ENCODE measurements around the gene AUTS2. TPM values are rescaled to one million over a fixed set of nuclear protein-coding genes. Genes with fewer than 3 reads are reported as not detected.

AUTS2 gene
- polyA plus RNA-seq, 1 donor (not counting 4 experiments of a cell fraction or from before 2014, with no cell fraction given): 4.7 TPM

DNA sequence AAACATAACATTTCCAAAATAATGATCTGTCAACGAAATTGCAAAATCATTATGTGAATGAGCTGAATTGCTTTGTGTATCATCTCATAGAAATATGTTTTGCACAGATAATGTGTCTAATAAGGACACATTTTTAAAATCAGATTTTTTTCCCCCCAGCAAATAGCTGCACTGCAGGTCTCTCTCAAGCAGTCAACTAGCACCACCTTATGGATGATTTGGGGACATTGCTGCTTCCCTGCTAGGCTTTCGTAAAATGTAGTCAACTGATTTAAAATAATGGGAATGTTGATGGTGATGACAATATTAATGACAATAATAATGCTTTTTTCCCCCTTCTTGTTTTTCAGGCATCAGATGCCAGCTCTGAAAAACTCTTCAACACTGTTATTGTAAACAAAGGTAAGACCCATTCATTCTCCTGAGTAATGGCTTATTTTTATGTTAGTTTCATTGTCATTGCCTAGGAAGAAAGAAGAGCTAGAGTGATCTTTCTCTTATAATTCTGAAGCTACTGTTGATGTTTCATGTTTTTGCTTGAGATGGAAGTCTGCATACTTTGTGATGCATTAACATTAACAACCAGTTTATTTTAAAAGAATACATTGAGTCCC lies 1100.1 kb downstream of the AUTS2 start:
- H3K9me1 ChIP-seq (ENCODE audit: control insufficient read depth, extremely low read depth, insufficient read depth, low read length): no peaks in the 10 kb centered on the region
- H3K27me3 ChIP-seq (ENCODE audit: control insufficient read depth, extremely low read depth, insufficient read depth, low read length): no peaks in the 10 kb centered on the region
- H3K4me2 ChIP-seq (ENCODE audit: control insufficient read depth, extremely low read depth, insufficient read depth, low read depth, low read length): peak overlapping the region; percentile 52
- H3K9ac ChIP-seq (ENCODE audit: control insufficient read depth, extremely low read depth, insufficient read depth, low read length): no peak overlapping the region
- H3K9me3 ChIP-seq (ENCODE audit: control insufficient read depth, low read depth, low read length): no peaks in the 10 kb centered on the region
- H3K36me3 ChIP-seq (ENCODE audit: control insufficient read depth in 2 of 2, extremely low read depth in 1 of 2, insufficient read depth in 2 of 2, low read length in 2 of 2): peaks cover 4 to 16% of the 10 kb centered on the region in 2 experiments
- H3K79me2 ChIP-seq (ENCODE audit: control insufficient read depth, insufficient read depth, low read length): peaks cover 86% of the 10 kb centered on the region
- no peak overlapping the region for H2AFZ ChIP-seq (ENCODE audit: control insufficient read depth, low read length)
- dilution Hi-C loops (cut with MboI; ENCODE audit: extremely low pct_ligation_motif_present, low sequenced_read_pairs): loop anchor here (5.0 kb wide), 1 partner anchor 101 kb away; no protein-coding TSS in a partner anchor
- no peak overlapping the region for H3K4me3 ChIP-seq (ENCODE audit: control insufficient read depth in 2 of 3, extremely low read depth in 1 of 3, insufficient read depth in 2 of 3, low read depth in 1 of 3, low read length in 3 of 3)
- H3K27ac ChIP-seq (ENCODE audit: control insufficient read depth, insufficient read depth, low read length): no peak overlapping the region
- H4K20me1 ChIP-seq (ENCODE audit: control insufficient read depth, extremely low read depth, insufficient read depth, low read length): no peaks in the 10 kb centered on the region
- DNase-seq (ENCODE audit: low read depth, low spot score) (no peak), FAIRE-seq (peak; percentile 91)
- H3K4me1 ChIP-seq (ENCODE audit: control insufficient read depth, extremely low read depth, insufficient read depth, low read length): peaks cover 26% of the 10 kb centered on the region
- TF ChIP-seq, protein P1, sequence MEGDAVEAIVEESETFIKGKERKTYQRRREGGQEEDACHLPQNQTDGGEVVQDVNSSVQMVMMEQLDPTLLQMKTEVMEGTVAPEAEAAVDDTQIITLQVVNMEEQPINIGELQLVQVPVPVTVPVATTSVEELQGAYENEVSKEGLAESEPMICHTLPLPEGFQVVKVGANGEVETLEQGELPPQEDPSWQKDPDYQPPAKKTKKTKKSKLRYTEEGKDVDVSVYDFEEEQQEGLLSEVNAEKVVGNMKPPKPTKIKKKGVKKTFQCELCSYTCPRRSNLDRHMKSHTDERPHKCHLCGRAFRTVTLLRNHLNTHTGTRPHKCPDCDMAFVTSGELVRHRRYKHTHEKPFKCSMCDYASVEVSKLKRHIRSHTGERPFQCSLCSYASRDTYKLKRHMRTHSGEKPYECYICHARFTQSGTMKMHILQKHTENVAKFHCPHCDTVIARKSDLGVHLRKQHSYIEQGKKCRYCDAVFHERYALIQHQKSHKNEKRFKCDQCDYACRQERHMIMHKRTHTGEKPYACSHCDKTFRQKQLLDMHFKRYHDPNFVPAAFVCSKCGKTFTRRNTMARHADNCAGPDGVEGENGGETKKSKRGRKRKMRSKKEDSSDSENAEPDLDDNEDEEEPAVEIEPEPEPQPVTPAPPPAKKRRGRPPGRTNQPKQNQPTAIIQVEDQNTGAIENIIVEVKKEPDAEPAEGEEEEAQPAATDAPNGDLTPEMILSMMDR (optimal IDR thresholded peaks at IDR 0.05 in 1 of 3, IDR thresholded peaks at IDR 0.05 in 1 of 3, conservative IDR thresholded peaks at IDR 0.05 in 1 of 3; ENCODE audit: extremely low read depth in 1 of 3, insufficient read depth in 2 of 3, low read length in 3 of 3): peak; percentile 75 to 84 (median 80)
- TF ChIP-seq EZH2 (IDR thresholded peaks at IDR 0.05; ENCODE audit: low read length): no peak

DNA sequence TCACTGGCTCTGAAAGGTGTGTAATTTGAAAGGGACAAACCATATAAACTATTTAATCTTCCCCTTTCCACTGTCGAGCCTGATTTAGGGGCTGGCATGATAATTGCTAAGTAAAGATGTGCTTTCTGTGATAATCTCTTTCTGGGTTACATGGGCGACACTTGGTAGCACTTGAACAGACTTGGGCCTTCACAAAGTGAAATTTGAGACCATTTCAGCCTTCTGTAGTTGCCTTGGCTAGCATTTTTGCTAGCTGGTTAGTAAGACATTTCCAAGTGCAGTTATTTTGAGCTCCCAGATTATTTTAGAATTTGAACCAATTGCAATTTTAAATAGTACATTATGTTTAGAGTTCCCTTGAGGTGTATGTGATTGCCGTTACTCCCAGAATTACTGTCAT lies 1101.0 kb downstream of the AUTS2 start:
- no peak for DNase-seq (ENCODE audit: low read depth, low spot score)
- TF ChIP-seq, protein P1 (optimal IDR thresholded peaks at IDR 0.05 in 1 of 3, IDR thresholded peaks at IDR 0.05 in 1 of 3, conservative IDR thresholded peaks at IDR 0.05 in 1 of 3; ENCODE audit: extremely low read depth in 1 of 3, insufficient read depth in 2 of 3, low read length in 3 of 3): no peak
- TF ChIP-seq EZH2 (IDR thresholded peaks at IDR 0.05; ENCODE audit: low read length): no peak
- Histone ChIP-seq H3K9ac (ENCODE audit: control insufficient read depth, extremely low read depth, insufficient read depth, low read length) (no peak overlapping the region), H4K20me1 (ENCODE audit: control insufficient read depth, extremely low read depth, insufficient read depth, low read length) (no peaks in the 10 kb centered on the region), H3K79me2 (ENCODE audit: control insufficient read depth, insufficient read depth, low read length) (peaks cover 94% of the 10 kb centered on the region), H3K9me3 (ENCODE audit: control insufficient read depth, low read depth, low read length) (no peaks in the 10 kb centered on the region), H3K4me2 (ENCODE audit: control insufficient read depth, extremely low read depth, insufficient read depth, low read depth, low read length) (no peak overlapping the region), H3K9me1 (ENCODE audit: control insufficient read depth, extremely low read depth, insufficient read depth, low read length) (no peaks in the 10 kb centered on the region), H3K36me3 (ENCODE audit: control insufficient read depth in 2 of 2, extremely low read depth in 1 of 2, insufficient read depth in 2 of 2, low read length in 2 of 2) (peaks cover 4 to 16% of the 10 kb centered on the region in 2 experiments), H3K4me3 (ENCODE audit: control insufficient read depth in 2 of 3, extremely low read depth in 1 of 3, insufficient read depth in 2 of 3, low read depth in 1 of 3, low read length in 3 of 3) (no peak overlapping the region), H2AFZ (ENCODE audit: control insufficient read depth, low read length) (no peak overlapping the region), H3K4me1 (ENCODE audit: control insufficient read depth, extremely low read depth, insufficient read depth, low read length) (peaks cover 26% of the 10 kb centered on the region), H3K27ac (ENCODE audit: control insufficient read depth, insufficient read depth, low read length) (no peak overlapping the region), H3K27me3 (ENCODE audit: control insufficient read depth, extremely low read depth, insufficient read depth, low read length) (no peaks in the 10 kb centered on the region)
- no peak for FAIRE-seq
- dilution Hi-C loops (cut with MboI; ENCODE audit: extremely low pct_ligation_motif_present, low sequenced_read_pairs): loop anchor here (5.0 kb wide), 1 partner anchor 102 kb away; no protein-coding TSS in a partner anchor
